Choroid plexus epithelial cell (primary cell): Measurements from ENCODE around the gene DNAI7.

Experiments
- DNase-seq: peaks from one replicate; pipeline ENCODE4 v3.0.0-alpha.2; 2010; ENCODE audit warnings: low read depth
- H3K4me3 ChIP-seq: 2 replicates; pipeline ENCODE4 v1.5.1; 2011; ENCODE audit warnings: low read depth, mild to moderate bottlenecking, control low read depth, low read length, moderate library complexity
- TF ChIP-seq, protein P1 (sequence below): conservative IDR thresholded peaks from 2 replicates; pipeline ENCODE4 v1.5.1; 2011; ENCODE audit warnings: low read depth, mild to moderate bottlenecking, control low read depth, inconsistent platforms, low read length, moderate library complexity

Gene DNAI7

DNA sequence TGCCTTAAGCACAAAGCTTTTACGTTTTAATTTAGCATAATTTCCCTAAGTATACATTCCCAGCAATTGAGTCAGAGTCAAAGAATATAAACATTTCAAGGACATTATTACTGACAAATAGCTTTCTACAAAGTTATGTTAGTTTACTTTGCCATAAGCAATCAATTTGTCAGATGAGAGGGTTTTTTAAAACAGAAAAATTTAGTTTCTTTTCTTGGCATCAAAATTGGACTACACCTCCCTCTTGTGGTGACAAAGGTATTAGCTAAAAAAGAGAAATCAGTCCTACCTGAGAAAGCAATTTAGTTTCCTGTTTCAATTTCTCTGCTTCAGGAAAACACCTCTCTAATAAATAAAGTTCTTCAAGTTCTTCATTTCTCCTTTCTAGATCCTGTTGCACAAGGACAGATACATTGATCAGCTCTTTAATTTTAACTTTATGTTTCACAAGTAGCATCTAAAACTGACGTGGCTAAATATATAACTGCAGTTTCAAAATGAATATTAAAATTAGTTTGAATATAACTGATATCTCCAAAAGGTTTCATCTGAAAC, 39.9 kb downstream of the DNAI7 start:
- TF ChIP-seq, protein P1, sequence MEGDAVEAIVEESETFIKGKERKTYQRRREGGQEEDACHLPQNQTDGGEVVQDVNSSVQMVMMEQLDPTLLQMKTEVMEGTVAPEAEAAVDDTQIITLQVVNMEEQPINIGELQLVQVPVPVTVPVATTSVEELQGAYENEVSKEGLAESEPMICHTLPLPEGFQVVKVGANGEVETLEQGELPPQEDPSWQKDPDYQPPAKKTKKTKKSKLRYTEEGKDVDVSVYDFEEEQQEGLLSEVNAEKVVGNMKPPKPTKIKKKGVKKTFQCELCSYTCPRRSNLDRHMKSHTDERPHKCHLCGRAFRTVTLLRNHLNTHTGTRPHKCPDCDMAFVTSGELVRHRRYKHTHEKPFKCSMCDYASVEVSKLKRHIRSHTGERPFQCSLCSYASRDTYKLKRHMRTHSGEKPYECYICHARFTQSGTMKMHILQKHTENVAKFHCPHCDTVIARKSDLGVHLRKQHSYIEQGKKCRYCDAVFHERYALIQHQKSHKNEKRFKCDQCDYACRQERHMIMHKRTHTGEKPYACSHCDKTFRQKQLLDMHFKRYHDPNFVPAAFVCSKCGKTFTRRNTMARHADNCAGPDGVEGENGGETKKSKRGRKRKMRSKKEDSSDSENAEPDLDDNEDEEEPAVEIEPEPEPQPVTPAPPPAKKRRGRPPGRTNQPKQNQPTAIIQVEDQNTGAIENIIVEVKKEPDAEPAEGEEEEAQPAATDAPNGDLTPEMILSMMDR, result peak; percentile 68
- peak; percentile 63 for DNase-seq
- no peak overlapping the region for H3K4me3 ChIP-seq

DNA sequence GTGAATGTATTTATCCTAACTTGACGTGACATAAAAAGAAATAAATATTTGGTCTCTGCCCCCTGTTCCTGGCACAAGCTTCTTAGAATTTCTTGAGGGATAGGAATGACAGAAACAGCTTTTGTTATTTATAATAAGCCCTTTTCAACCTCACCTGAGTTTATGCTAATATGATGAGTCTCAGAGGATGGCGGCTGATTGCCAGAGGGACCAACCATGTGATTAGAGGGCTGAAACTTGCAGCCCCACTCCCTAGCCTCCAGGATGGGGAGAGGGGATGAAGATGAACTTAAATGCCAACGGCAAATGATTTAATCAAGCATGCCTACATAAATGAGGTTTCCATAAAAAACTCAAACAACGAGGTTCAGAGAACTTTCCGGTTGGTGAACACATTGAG, 42.9 kb downstream of the DNAI7 start:
- no peak for DNase-seq
- TF ChIP-seq, protein P1, result no peak
- H3K4me3 ChIP-seq, result no peak overlapping the region

DNA sequence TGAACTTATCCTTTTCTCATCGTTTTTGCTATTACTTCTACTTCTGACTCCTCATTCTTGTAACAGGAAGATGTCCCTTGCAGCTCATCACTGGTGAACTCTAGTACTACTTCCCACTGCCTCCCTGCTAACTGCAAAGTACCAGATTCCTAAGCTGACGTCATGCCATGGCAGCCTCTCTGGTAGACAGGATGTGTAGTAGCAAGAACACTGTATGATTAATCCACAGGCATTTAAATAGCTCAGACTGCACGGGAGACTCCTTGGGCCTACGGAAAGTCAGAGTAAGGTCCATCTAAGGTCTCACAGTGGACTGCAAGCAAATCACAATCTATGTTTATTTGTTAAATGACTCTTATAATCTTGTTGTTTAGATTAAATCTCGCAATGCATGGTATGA, 43.5 kb downstream of the DNAI7 start:
- TF ChIP-seq, protein P1, result no peak
- peak; percentile 98 for DNase-seq
- H3K4me3 ChIP-seq, result no peak overlapping the region

DNA sequence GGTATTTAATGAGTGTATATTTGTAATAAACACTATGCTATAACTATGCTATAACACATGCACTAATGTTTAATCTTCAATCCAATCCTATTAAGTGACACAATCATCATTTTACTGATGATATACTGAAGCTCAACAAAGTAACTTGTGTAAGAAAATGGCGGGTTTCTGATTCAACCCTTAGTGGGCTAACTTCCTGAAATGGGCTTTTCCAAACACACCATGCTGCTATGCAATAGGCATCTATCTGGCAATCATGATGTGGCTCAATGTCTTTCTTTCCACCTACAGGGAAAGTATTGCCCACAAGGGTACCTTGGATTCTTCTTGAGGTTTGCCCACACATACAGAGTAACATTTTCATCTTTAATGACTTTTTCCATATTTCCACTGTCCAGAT, 48.3 kb downstream of the DNAI7 start:
- no peak overlapping the region for H3K4me3 ChIP-seq
- DNase-seq, result no peak
- TF ChIP-seq, protein P1, result no peak

DNA sequence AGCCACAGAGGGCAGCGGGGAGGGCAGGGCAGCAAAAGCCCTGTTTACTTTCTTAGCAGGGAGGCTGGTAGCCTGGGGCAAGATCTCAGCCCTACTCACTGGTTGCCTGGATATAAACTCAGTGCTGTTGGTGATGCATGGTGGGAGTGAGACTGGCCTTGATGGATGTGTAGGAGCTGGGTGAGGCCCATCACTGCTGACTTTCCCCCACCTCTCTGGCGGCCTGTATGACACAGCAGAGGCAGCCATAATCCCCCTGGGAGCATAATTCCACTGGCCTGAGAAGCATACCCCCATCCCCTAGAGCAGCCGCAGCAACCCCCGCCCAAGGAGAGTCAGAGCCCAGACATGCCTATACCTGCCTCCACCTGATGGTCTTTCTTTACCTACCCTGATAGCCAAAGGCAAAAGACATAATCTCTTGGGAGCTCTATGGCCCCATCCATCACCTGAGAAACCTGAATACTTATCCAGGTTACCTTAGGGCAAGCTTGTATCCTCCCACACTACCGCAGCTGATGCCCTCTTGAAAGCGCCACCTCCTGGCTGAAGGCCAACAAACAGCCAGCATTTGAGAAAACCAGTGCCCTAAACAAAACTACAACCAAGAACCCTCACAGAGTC, 59.3 kb downstream of the DNAI7 start:
- H3K4me3 ChIP-seq, result no peak overlapping the region
- DNase-seq, result no peak
- TF ChIP-seq, protein P1, result no peak

DNA sequence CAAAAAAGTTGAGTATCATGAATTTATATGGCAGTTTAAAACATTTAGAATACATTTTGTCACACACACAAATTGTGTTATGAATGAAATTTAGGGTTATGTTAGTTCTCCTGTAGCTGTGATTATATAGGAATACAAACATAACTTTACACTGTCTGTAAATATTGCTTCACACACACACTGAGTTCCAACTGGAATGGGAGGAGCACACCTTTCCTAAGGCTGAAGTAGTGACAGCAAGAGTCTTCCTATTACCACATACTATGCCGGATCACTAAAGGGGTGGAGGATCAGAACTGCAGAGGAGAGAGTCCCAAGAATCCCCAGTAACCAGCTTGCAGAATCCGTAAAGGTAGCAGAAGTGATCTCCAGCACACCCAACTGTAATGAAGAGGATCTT, 63.7 kb downstream of the DNAI7 start:
- TF ChIP-seq, protein P1, result no peak
- DNase-seq, result no peak
- H3K4me3 ChIP-seq, result no peak overlapping the region

DNA sequence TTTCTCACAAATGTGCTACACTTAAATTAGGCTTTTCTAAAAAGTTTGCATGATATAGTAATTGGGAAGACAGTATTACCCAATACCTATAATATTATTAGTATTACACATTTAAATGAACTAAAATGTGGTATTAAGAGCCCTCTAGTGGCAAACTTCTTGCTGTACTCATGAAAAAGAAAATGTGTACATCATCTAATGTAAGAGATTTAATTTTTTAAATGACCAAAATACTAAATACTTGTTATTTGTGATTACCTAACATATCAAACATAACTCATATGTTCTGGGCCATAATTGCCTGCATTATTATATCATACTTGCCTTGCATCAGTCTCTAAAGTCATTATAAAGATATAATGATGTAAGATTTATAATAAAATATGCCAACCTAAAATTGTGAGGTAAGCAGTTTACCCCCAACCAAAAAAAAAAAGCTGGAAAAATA, 64.2 kb downstream of the DNAI7 start:
- TF ChIP-seq, protein P1, result peak; percentile 53
- DNase-seq, result peak; percentile 72
- no peak overlapping the region for H3K4me3 ChIP-seq
